ENCODE results near the gene VEZF1. TPM values are rescaled to one million over a fixed set of nuclear protein-coding genes. Genes with fewer than 3 reads are reported as not detected.
A peak's percentile ranks its signal among the peaks of the same experiment; 100 is the strongest.

The VEZF1 gene
- total and polyA plus RNA-seq, 12 donors, result 17.5 to 81.2 (median 60.7) TPM

DNA sequence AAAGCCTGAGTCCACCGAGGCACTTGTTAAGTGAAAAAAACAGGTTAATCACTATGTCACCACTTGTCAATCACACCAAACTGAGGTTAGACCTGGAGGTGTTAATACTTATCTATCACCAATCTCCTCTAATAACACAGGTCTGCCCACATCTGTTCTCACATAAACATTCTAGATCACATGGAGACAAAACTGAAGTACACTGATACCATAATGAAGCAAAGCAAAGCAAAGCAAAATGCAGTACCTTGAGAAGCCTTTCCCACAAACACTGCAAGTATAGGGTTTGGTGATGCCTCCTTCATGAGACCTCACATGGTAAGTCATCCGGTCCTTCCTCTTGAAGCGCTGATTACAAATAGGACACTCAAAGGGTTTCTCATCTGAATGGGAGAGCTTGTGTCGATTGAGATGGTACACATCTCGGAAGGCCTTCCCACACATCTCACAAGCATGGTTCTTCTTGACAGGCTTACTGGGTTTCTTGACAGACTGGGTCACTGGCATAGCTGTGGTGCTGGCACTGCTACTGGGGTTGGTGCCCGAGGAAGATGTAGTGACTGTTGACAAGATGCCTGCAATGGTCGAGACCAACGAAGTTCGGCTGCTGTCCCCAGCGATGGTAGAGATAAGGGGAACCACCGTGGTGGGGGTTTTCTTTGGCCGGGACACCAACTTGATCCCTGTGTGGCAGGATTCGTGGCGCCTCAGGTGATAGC lies 5.4 kb downstream of the VEZF1 start:
- WGBS, 2 donors, result 34 to 55% methylated on average over 14 of the region's 14 CpGs
- H3K27ac ChIP-seq, result peak overlapping the region in 2 of 10 donors; percentile 3 to 19
- H3K4me3 ChIP-seq, result peak overlapping the region in 1 of 10 donors; percentile 0
- no peaks in the 10 kb centered on the region for H3K9me3 ChIP-seq
- intact Hi-C loops (cut with DNase I), result no loop called here
- H3K36me3 ChIP-seq, result peaks cover 0 to 71% (median 37%) of the 10 kb centered on the region in 9 donors
- peaks cover 6 to 71% (median 62%) of the 10 kb centered on the region in 9 donors for H3K4me1 ChIP-seq
- DNase-seq (no peak), ATAC-seq (no peak)
- no peaks in the 10 kb centered on the region for H3K27me3 ChIP-seq
- TF ChIP-seq, protein P1, sequence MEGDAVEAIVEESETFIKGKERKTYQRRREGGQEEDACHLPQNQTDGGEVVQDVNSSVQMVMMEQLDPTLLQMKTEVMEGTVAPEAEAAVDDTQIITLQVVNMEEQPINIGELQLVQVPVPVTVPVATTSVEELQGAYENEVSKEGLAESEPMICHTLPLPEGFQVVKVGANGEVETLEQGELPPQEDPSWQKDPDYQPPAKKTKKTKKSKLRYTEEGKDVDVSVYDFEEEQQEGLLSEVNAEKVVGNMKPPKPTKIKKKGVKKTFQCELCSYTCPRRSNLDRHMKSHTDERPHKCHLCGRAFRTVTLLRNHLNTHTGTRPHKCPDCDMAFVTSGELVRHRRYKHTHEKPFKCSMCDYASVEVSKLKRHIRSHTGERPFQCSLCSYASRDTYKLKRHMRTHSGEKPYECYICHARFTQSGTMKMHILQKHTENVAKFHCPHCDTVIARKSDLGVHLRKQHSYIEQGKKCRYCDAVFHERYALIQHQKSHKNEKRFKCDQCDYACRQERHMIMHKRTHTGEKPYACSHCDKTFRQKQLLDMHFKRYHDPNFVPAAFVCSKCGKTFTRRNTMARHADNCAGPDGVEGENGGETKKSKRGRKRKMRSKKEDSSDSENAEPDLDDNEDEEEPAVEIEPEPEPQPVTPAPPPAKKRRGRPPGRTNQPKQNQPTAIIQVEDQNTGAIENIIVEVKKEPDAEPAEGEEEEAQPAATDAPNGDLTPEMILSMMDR (IDR thresholded peaks at IDR 0.05), result no peak

DNA sequence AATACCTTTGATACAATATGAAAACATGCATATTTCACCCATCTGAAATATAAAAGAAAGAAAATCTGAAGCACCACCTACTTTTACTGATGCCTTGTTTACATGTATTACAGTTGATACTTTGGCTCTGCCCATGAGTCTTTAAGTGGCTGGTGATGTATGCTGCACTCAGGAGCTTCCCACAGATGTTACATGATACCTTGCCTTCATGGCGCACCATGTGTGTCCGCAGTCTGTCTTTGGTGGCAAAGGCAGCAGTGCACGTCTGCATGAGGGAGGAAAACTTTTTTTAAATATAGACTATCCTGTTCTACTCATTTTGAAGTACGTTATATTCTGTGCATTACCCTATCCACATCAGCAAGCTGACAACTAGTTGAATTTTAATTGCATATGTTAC lies 7.5 kb downstream of the VEZF1 start:
- TF ChIP-seq, protein P1 (IDR thresholded peaks at IDR 0.05), result no peak
- 77 to 81% methylated on average over 4 of the region's 4 CpGs for WGBS, 2 donors
- Histone ChIP-seq H3K27ac (no peak overlapping the region), H3K36me3 (peaks cover 0 to 92% (median 56%) of the 10 kb centered on the region in 9 donors), H3K27me3 (no peaks in the 10 kb centered on the region), H3K4me3 (no peak overlapping the region), H3K9me3 (no peaks in the 10 kb centered on the region), H3K4me1 (peaks cover 6 to 65% (median 51%) of the 10 kb centered on the region in 9 donors)
- intact Hi-C loops (cut with DNase I), result no loop called here
- DNase-seq (no peak), ATAC-seq (no peak)

DNA sequence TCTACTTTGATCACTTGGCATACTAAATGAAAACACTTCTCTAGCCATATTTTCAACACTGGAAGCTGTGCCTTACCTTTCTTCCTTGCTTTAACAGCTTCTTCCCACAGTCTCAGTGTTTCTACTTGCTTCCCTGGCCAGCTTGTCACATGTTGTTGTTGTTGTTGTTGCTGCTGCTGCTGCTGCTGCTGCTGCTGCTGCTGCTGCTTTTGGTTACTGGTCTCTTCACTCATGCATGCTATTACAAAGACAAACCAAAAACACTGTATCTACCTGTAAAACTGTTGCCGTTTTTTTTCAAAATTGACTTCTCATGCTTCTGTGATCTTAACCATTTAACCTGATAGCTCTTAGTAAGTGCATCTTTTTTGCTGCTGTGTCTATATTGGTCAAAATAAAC lies 9.0 kb downstream of the VEZF1 start:
- H3K9me3 ChIP-seq, result no peaks in the 10 kb centered on the region
- H3K27ac ChIP-seq, result no peak overlapping the region
- TF ChIP-seq, protein P1 (IDR thresholded peaks at IDR 0.05), result no peak
- ATAC-seq (no peak), DNase-seq (no peak)
- H3K36me3 ChIP-seq, result peaks cover 0 to 95% (median 67%) of the 10 kb centered on the region in 9 donors
- intact Hi-C loops (cut with DNase I), result no loop called here
- H3K4me3 ChIP-seq, result no peak overlapping the region
- peaks cover 2 to 64% (median 48%) of the 10 kb centered on the region in 9 donors for H3K4me1 ChIP-seq
- no peaks in the 10 kb centered on the region for H3K27me3 ChIP-seq
- 78 to 87% methylated on average over 1 of the region's 1 CpG for WGBS, 2 donors

DNA sequence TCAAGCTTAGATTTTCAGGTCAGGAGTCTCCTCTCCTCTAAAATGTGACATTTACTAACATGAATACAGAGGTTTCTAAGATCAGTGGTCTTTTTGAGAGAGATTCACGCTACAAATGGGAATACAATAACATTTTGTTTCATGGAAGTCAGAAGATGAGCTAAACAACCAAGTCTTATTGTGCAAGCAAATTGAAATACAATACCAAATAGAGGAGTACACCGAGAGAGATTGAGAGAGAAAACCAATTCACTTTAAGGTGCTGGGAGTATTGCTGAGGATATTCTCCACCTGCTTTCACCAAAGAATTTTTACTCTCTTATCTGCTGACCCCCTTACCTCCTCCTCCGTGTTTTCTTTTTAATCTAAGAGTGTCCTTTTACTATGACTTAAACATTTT lies 11.5 kb downstream of the VEZF1 start:
- TF ChIP-seq, protein P1 (IDR thresholded peaks at IDR 0.05), result no peak
- DNase-seq (no peak), ATAC-seq (no peak)
- peaks cover 0 to 99% (median 62%) of the 10 kb centered on the region in 9 donors for H3K36me3 ChIP-seq
- no peaks in the 10 kb centered on the region for H3K9me3 ChIP-seq
- no peak overlapping the region for H3K4me3 ChIP-seq
- H3K4me1 ChIP-seq, result peaks cover 0 to 63% (median 42%) of the 10 kb centered on the region in 9 donors
- H3K27ac ChIP-seq, result no peak overlapping the region
- H3K27me3 ChIP-seq, result no peaks in the 10 kb centered on the region
- intact Hi-C loops (cut with DNase I), result no loop called here
- WGBS, 2 donors, result 74 to 79% methylated on average over 3 of the region's 3 CpGs
